T-cell (primary cell): ENCODE data around the gene GIMAP1. TPM values are rescaled to one million over a fixed set of nuclear protein-coding genes. Genes with fewer than 3 reads are reported as not detected.

Experiments used
- ATAC-seq, 4 experiments: fragments of 200-7000 bp in 3 of 4; fragments of 150-1000 bp in 1 of 4; cut with Tn5 transposase; replicated peaks in 1 of 4; 1 replicate in 3 of 4; 2 replicates in 1 of 4; pipeline ENCODE4 v1.10.0; 2021; ENCODE audit warnings: moderate library complexity in 3 of 4, mild to moderate bottlenecking in 2 of 4, moderate number of reproducible peaks in 1 of 4
- CTCF ChIA-PET, 2 donors: fragments of 300-600 bp; sonication (Branson Sonifier 250); formaldehyde crosslinking; loops; one replicate each; lab custom pipeline; 2022; ENCODE audit warnings: antibody characterized with exemption in 2 of 2; lab: Charles Lee
- POLR2A ChIA-PET, 2 donors: fragments of 300-600 bp; sonication (Branson Sonifier 250); formaldehyde crosslinking; loops; one replicate each; lab custom pipeline; 2022; ENCODE audit warnings: antibody characterized with exemption in 2 of 2; lab: Charles Lee
- DNase-seq, 35 experiments: peaks; one replicate each; pipeline versions ENCODE4 v3.0.0 to v3.0.0-alpha.2; 2013 to 2023
- H3K27ac ChIP-seq: one replicate; pipeline ENCODE4 v1.5.1; 2013; ENCODE audit warnings: low read length
- H3K27me3 ChIP-seq, 2 experiments: replicated peaks in 1 of 2; 1 replicate in 1 of 2; 2 replicates in 1 of 2; pipeline versions ENCODE4 v1.6.1 to v1.7.0; 2013; ENCODE audit warnings: low read length in 1 of 2, mixed read lengths in 1 of 2; ENCODE audit not compliant: control insufficient read depth in 2 of 2, insufficient read depth in 2 of 2; ENCODE audit errors: extremely low read depth in 1 of 2
- H3K36me3 ChIP-seq, 2 donors: 1 replicate in 1 of 2; 2 replicates in 1 of 2; pipeline versions ENCODE4 v1.6.1 to v1.7.0; 2013; ENCODE audit warnings: low read length in 1 of 2; ENCODE audit not compliant: control insufficient read depth in 2 of 2, insufficient read depth in 1 of 2; ENCODE audit errors: extremely low read depth in 1 of 2
- H3K4me1 ChIP-seq, 2 experiments: 1 replicate in 1 of 2; 2 replicates in 1 of 2; pipeline versions ENCODE4 v1.6.1 to v1.7.0; 2013; ENCODE audit warnings: low read length in 2 of 2, mixed read lengths in 1 of 2; ENCODE audit not compliant: insufficient read depth in 2 of 2, control insufficient read depth in 1 of 2; ENCODE audit errors: extremely low read depth in 1 of 2
- H3K4me3 ChIP-seq, 2 donors: 1 replicate in 1 of 2; 2 replicates in 1 of 2; pipeline versions ENCODE4 v1.5.1 to v1.7.0; 2013; ENCODE audit warnings: mild to moderate bottlenecking in 2 of 2, low read length in 1 of 2, moderate library complexity in 1 of 2; ENCODE audit not compliant: control insufficient read depth in 1 of 2; ENCODE audit errors: extremely low read depth in 1 of 2
- H3K9me3 ChIP-seq: 2 replicates; pipeline ENCODE4 v1.7.0; 2013
- H3K27ac Mint-ChIP-seq, 2 donors: one replicate each; pipeline ENCODE4 v1.8.0; 2020 to 2021; ENCODE audit warnings: mild to moderate bottlenecking in 2 of 2, mixed read lengths in 2 of 2
- H3K27me3 Mint-ChIP-seq, 2 donors: one replicate each; pipeline ENCODE4 v1.8.0; 2021 to 2022; ENCODE audit warnings: mixed read lengths in 2 of 2
- H3K36me3 Mint-ChIP-seq: one replicate; pipeline ENCODE4 v1.8.0; 2021; ENCODE audit warnings: mixed read lengths
- H3K4me1 Mint-ChIP-seq, 3 donors: one replicate each; pipeline ENCODE4 v1.8.0; 2020 to 2022; ENCODE audit warnings: mixed read lengths in 3 of 3, mild to moderate bottlenecking in 1 of 3
- H3K4me3 Mint-ChIP-seq, 3 donors: one replicate each; pipeline ENCODE4 v1.8.0; 2020 to 2022; ENCODE audit warnings: mild to moderate bottlenecking in 3 of 3, mixed read lengths in 3 of 3, moderate library complexity in 3 of 3
- H3K9me3 Mint-ChIP-seq, 3 donors: one replicate each; pipeline ENCODE4 v1.8.0; 2020 to 2022; ENCODE audit warnings: mixed read lengths in 3 of 3
- whole genome bisulfite sequencing: methylation state at CpG from one replicate; pipeline ENCODE4 v1.1.5; 2013; ENCODE audit warnings: missing lambda C conversion rate; ENCODE audit not compliant: insufficient coverage; 5-methylcytosine and 5-hydroxymethylcytosine counted together
- total RNA-seq, 35 experiments: library from RNA in 6 of 35; stranded (reverse) in 6 of 35; fragments of 120-200 nt in 1 of 35; gene quantifications; one replicate each; pipeline versions ENCODE4 v1.2.1 to v1.2.4 and lab custom pipeline; 2013 to 2026

The GIMAP1 gene
- total RNA-seq, 5 donors from 2014 or later (not counting 1 experiment from before 2014, with no cell fraction given): 23.5 to 99.9 (median 76.8) TPM

DNA sequence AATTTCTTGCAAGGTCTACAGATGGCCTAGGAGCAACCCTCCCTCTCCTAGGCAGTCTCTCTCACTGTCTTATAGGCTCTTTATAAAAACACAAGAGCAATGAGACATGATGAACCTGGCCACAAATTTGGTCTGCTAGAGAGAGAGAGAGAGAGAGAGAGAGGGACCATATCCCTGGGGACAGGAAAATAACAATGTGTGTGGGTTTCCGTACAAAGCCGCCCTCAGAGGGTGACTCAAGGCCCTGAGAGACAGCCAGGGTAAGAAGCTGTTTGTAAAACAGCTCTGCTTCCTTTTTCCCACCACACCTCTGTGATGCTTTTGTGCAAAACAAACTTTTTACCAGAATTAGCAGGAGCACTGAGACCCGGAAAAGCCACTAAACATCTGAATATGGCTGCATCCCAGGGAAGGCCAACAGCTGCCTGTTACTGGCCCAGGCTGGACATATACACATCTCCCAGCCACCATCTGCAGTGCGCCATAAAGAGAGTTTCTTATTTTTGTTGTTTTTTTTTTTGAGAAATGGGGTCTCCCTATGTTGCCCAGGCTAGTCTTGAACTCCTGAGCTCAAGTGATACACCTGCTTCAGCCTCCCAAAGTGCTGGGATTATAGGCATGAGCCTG lies 39.2 kb downstream of the GIMAP1 start:
- no peaks in the 10 kb centered on the region for H3K27me3 Mint-ChIP-seq
- no peaks in the 10 kb centered on the region for H3K9me3 ChIP-seq
- DNase-seq: peak in 34 of 35 experiments; percentile 51 to 86 (median 68)
- no peaks in the 10 kb centered on the region for H3K27me3 ChIP-seq
- no peaks in the 10 kb centered on the region for H3K36me3 ChIP-seq
- peak; percentile 84 to 88 (median 86) for ATAC-seq
- H3K4me3 ChIP-seq: peak overlapping the region; percentile 1 to 9
- no peaks in the 10 kb centered on the region for H3K9me3 Mint-ChIP-seq
- H3K36me3 Mint-ChIP-seq: no peaks in the 10 kb centered on the region
- H3K4me1 ChIP-seq: peaks cover 35 to 48% of the 10 kb centered on the region in 2 experiments
- peak overlapping the region; percentile 98 to 99 for H3K27ac Mint-ChIP-seq
- no CpG with 5 or more reads among the region's 4 CpGs for WGBS
- peaks cover 51 to 63% (median 56%) of the 10 kb centered on the region in 3 donors for H3K4me1 Mint-ChIP-seq
- ChIA-PET CTCF (interaction anchor here (0.6 to 3.0 kb wide), 28 partner anchors 9 to 399 kb away, joined by 3 to 68 read pairs (median 4); partner anchors contain the start of genes GIMAP1 (in 1 of the 2), GIMAP2 (in 1 of the 2), GIMAP7 (in 1 of the 2) and GIMAP8 (in 1 of the 2)), POLR2A (interaction anchor here (0.6 to 1.5 kb wide), 8 partner anchors 70 to 306 kb away, joined by 3 to 7 read pairs (median 6); partner anchors contain the start of genes GIMAP2 (in 1 of the 2) and GIMAP8 (in 1 of the 2))
- peak overlapping the region; percentile 63 to 79 (median 68) for H3K4me3 Mint-ChIP-seq
- H3K27ac ChIP-seq: peak overlapping the region; percentile 77

DNA sequence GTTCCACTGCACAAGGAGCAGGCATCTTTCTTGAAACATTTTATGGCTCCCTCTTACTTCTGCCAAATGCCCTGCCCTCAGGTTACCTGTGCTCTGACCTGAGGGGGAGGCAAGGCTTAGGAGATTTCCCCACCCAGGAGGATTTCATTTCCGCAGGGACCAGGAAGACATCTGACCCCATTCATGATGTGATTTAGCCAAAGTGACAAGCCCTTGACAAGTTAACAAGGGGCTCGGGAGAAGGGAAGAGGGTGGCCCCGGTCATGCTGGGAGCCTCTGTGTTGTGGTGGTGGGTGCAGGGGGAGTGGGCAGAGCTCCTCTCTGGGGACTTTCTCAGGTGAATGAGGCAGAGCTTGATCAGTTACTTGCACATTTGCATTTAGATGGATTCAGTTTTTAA lies 39.8 kb downstream of the GIMAP1 start:
- POLR2A ChIA-PET: interaction anchor here (0.6 to 1.5 kb wide), 7 partner anchors 70 to 307 kb away, joined by 3 to 7 read pairs (median 5); partner anchors contain the start of genes GIMAP2 (in 1 of the 2) and GIMAP8 (in 1 of the 2)
- H3K36me3 ChIP-seq: no peaks in the 10 kb centered on the region
- Mint-ChIP-seq H3K27me3 (no peaks in the 10 kb centered on the region), H3K4me3 (peak overlapping the region; percentile 63 to 79 (median 68)), H3K36me3 (peaks cover under 1% of the 10 kb centered on the region), H3K27ac (peak overlapping the region; percentile 98 to 99), H3K9me3 (peaks cover 0 to under 1% (median 0%) of the 10 kb centered on the region in 3 donors), H3K4me1 (peaks cover 48 to 57% (median 52%) of the 10 kb centered on the region in 3 donors)
- ATAC-seq (peak in 2 of 4 experiments; percentile 0 to 43), DNase-seq (peak in 3 of 35 experiments; percentile 28 to 51 (median 41))
- H3K27me3 ChIP-seq: no peaks in the 10 kb centered on the region
- H3K4me3 ChIP-seq: peak overlapping the region; percentile 1 to 9
- WGBS: 32% methylated on average over 2 of the region's 3 CpGs
- H3K9me3 ChIP-seq: no peaks in the 10 kb centered on the region
- peaks cover 35 to 47% of the 10 kb centered on the region in 2 experiments for H3K4me1 ChIP-seq
- peak overlapping the region; percentile 77 for H3K27ac ChIP-seq
- CTCF ChIA-PET: interaction anchor here (0.6 to 3.0 kb wide), 17 partner anchors 10 to 400 kb away, joined by 3 to 68 read pairs (median 5); partner anchors contain the start of genes GIMAP1 (in 1 of the 2), GIMAP2 (in 1 of the 2), GIMAP7 (in 1 of the 2) and GIMAP8 (in 1 of the 2)

DNA sequence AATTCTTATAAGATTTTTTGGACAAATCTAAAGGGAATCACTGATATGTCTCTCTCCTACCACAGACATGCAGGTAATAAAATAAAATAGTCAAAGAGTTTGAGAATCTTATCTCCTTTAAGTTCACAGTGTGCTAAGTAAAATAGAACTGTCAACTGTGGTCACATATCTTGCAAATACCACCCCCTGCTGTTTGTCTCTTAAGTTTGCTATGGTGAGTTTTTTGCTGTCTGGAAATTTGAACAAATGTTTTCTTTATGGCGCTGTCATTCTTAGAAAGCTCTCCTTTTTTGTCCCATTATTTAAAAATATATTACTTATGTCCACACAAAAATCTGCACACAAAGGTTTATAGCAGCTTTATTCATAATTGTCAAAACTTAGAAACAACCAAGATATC lies 40.4 kb downstream of the GIMAP1 start:
- H3K27me3 ChIP-seq: no peaks in the 10 kb centered on the region
- H3K9me3 ChIP-seq: no peaks in the 10 kb centered on the region
- no peaks in the 10 kb centered on the region for H3K36me3 ChIP-seq
- Mint-ChIP-seq H3K9me3 (peaks cover 2 to 6% (median 4%) of the 10 kb centered on the region in 3 donors), H3K36me3 (peaks cover 8% of the 10 kb centered on the region), H3K27ac (peak overlapping the region; percentile 98 to 99), H3K4me1 (peaks cover 48 to 53% (median 49%) of the 10 kb centered on the region in 3 donors), H3K27me3 (no peaks in the 10 kb centered on the region), H3K4me3 (peak overlapping the region; percentile 63 to 79 (median 68))
- peak in 3 of 4 experiments; percentile 28 to 53 (median 28) for ATAC-seq
- H3K4me1 ChIP-seq: peaks cover 32 to 43% of the 10 kb centered on the region in 2 experiments
- no peak overlapping the region for H3K4me3 ChIP-seq
- peak in 4 of 35 experiments; percentile 41 to 82 (median 44) for DNase-seq
- no CpG with 5 or more reads among the region's 1 CpG for WGBS
- CTCF ChIA-PET: interaction anchor here (0.6 to 3.0 kb wide), 10 partner anchors 22 to 317 kb away, joined by 3 to 68 read pairs (median 4); partner anchors contain the start of genes GIMAP2 (in 1 of the 2) and GIMAP8 (in 1 of the 2)
- POLR2A ChIA-PET: interaction anchor here (1.0 to 1.2 kb wide), 2 partner anchors 241 to 242 kb away, joined by 4 read pairs; partner anchors contain the start of gene GIMAP7 (in 1 of the 2)
- H3K27ac ChIP-seq: peak overlapping the region; percentile 77

DNA sequence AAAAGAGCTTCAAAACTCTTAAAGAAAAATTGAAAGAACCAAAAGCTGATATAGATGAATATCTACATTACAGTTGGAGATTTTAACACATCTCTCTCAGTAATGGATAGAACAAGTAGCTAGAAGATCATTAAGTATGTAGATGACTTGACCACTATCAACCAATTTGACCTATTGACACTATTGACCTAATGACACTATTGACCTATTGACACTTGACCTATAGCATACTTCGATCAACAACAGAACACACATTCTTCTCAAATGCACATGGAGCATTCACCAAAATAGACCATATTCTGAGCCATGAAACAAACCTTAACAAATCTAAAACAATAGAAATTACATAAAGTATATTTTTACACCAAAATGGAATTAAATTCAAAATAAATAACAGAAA lies 43.1 kb downstream of the GIMAP1 start:
- WGBS: 100% methylated on average over 1 of the region's 1 CpG
- Histone ChIP-seq H3K27me3 (no peaks in the 10 kb centered on the region), H3K9me3 (no peaks in the 10 kb centered on the region), H3K4me3 (no peak overlapping the region), H3K36me3 (no peaks in the 10 kb centered on the region), H3K4me1 (peaks cover 18 to 21% of the 10 kb centered on the region in 2 experiments), H3K27ac (no peak overlapping the region)
- DNase-seq (no peak), ATAC-seq (no peak)
- Mint-ChIP-seq H3K9me3 (peaks cover 2 to 6% (median 4%) of the 10 kb centered on the region in 3 donors), H3K27ac (no peak overlapping the region), H3K36me3 (peaks cover 9% of the 10 kb centered on the region), H3K4me1 (peaks cover 27 to 30% (median 27%) of the 10 kb centered on the region in 3 donors), H3K27me3 (no peaks in the 10 kb centered on the region), H3K4me3 (no peak overlapping the region)
- ChIA-PET CTCF (interaction anchor here in 1 of 2 donors (0.5 to 2.3 kb wide), 9 partner anchors 9 to 311 kb away, joined by 3 to 15 read pairs (median 3); no protein-coding TSS in a partner anchor), POLR2A (interaction anchor here in 1 of 2 donors (0.6 kb wide), 3 partner anchors 20 to 313 kb away, joined by 3 to 5 read pairs (median 4); no protein-coding TSS in a partner anchor)

DNA sequence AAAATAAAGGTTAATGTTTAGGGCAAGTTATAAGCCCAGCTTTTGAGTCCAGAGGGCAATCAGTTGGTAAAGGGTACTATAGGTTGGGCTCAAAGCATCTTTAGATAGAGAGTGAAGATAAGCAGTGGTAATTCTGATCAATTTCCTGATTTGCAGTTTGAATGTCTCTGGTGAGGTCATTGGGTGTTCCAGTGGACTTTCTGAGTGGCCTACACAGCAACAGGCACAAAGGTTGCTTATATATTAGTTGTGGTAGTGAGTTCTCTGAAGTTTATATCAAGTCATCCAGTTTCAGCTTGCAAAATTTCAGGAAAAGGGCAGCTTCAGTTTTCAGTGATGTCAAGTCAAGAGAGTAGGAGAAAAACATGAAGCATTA lies 49.9 kb downstream of the GIMAP1 start:
- Histone ChIP-seq H3K36me3 (no peaks in the 10 kb centered on the region), H3K4me1 (no peaks in the 10 kb centered on the region), H3K27me3 (peaks cover 0 to 7% of the 10 kb centered on the region in 2 experiments), H3K27ac (no peak overlapping the region), H3K9me3 (no peaks in the 10 kb centered on the region), H3K4me3 (no peak overlapping the region)
- peaks cover 7% of the 10 kb centered on the region for H3K36me3 Mint-ChIP-seq
- ATAC-seq (no peak), DNase-seq (no peak)
- no peaks in the 10 kb centered on the region for H3K27me3 Mint-ChIP-seq
- H3K4me1 Mint-ChIP-seq: no peaks in the 10 kb centered on the region
- ChIA-PET POLR2A (no interaction called here), CTCF (no interaction called here)
- no peak overlapping the region for H3K27ac Mint-ChIP-seq
- H3K9me3 Mint-ChIP-seq: peaks cover 2 to 4% (median 3%) of the 10 kb centered on the region in 3 donors
- no peak overlapping the region for H3K4me3 Mint-ChIP-seq

DNA sequence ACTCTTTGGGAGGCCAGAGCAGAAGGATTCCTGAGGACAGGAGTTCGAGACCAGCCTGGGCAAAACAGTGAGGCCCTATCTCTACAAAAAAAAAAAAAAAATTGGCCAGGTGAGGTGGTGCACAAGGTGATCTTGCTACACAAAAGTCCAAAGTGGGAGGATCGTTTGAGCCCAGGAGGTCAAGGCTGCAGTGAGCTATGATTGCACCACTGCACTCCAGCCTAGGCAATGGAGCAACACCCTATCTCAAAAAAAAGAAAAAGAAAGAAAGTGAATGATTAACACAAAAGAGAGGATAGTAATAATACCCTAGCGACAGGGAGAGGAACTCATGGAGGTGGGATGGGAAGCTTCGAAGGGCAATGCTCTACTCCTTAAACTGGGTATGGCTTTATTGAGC lies 53.4 kb downstream of the GIMAP1 start:
- Mint-ChIP-seq H3K36me3 (peaks cover 8% of the 10 kb centered on the region), H3K4me3 (no peak overlapping the region), H3K27ac (no peak overlapping the region), H3K4me1 (no peaks in the 10 kb centered on the region), H3K27me3 (no peaks in the 10 kb centered on the region), H3K9me3 (peaks cover 5 to 18% (median 8%) of the 10 kb centered on the region in 3 donors)
- no peak for DNase-seq
- Histone ChIP-seq H3K27me3 (peaks cover 0 to 7% of the 10 kb centered on the region in 2 experiments), H3K36me3 (no peaks in the 10 kb centered on the region), H3K27ac (no peak overlapping the region), H3K4me1 (no peaks in the 10 kb centered on the region), H3K4me3 (no peak overlapping the region), H3K9me3 (no peaks in the 10 kb centered on the region)
- no peak for ATAC-seq
- no CpG with 5 or more reads among the region's 4 CpGs for WGBS
- ChIA-PET CTCF (interaction anchor here (0.6 kb wide), 2 partner anchors 338 to 449 kb away, joined by 3 read pairs; no protein-coding TSS in a partner anchor), POLR2A (no interaction called here)
